ENCODE measurements around the gene CLRN3.

CLRN3 gene

DNA sequence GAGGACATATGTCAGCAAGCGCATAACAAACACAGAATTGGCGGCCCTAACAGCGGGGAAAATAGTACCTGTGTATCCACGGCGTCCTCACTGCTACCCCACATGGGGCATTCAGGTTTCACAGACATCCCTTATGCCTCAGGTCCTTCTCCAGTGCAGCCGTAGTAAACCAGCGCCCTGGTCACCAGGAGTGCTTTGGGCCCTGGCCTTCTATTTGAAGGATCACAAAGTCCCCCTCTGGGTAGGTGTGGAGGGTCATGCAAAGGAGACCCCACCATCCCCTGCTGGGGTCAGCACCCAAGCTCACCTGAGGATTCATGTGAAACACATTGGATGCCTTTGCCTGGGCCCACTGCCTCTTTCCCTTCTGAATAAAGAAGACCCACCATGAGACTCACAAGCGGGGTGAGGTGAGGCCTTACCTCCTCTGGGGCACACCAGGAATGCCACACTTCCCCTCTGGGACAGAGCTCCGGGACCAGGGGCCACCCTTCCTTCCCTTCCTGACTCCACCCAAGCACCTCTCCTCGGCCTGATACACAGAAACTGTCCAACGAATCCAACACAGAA is 18.8 kb downstream of the CLRN3 start:
- POLR2A ChIA-PET (ENCODE audit: low non-redundant PET): no interaction called here
- no peak for DNase-seq (ENCODE audit: low spot score)
- H3K27ac ChIP-seq: no peak overlapping the region
- CTCF ChIA-PET: interaction anchor here (0.6 kb wide), 1 partner anchor 15 kb away, joined by 4 read pairs; no protein-coding TSS in a partner anchor
- TF ChIP-seq, protein P1, sequence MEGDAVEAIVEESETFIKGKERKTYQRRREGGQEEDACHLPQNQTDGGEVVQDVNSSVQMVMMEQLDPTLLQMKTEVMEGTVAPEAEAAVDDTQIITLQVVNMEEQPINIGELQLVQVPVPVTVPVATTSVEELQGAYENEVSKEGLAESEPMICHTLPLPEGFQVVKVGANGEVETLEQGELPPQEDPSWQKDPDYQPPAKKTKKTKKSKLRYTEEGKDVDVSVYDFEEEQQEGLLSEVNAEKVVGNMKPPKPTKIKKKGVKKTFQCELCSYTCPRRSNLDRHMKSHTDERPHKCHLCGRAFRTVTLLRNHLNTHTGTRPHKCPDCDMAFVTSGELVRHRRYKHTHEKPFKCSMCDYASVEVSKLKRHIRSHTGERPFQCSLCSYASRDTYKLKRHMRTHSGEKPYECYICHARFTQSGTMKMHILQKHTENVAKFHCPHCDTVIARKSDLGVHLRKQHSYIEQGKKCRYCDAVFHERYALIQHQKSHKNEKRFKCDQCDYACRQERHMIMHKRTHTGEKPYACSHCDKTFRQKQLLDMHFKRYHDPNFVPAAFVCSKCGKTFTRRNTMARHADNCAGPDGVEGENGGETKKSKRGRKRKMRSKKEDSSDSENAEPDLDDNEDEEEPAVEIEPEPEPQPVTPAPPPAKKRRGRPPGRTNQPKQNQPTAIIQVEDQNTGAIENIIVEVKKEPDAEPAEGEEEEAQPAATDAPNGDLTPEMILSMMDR (conservative IDR thresholded peaks at IDR 0.05; ENCODE audit: low read depth): no peak

DNA sequence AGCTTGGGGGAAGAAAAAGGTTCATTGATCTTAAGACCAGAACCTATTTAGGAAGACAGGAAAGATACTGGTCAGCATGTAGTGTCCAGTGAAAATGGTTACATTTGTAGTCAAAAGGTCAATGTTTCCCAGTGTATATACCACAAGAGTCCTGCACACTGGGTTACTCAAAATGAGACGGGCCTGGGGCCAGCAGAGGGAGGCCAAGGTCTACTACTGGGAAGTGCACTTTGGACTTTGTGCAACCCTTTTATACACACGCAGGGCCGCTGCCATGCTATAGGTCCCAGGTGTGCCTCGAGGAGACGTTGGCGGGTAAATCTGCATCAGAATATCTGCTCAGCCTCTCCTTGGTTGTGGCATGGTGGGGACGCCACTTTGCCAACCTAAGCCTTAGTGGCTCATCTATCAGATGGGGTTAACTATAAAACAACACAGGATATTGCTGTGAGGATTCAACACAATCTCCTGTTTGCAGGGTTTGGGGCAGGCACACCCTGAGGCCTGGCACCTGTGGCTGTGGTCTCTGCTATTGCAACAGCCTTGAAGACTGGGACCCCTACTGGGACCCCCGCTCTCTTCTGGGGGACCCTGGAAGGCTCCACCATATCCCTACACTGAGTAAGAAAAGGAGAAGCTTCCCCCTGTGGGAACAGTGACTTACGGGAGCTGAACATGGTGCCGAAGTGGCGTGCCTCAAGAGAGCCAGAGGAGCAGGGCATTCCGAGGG is 19.7 kb downstream of the CLRN3 start:
- H3K27ac ChIP-seq: no peak overlapping the region
- DNase-seq (ENCODE audit: low spot score): no peak
- POLR2A ChIA-PET (ENCODE audit: low non-redundant PET): no interaction called here
- TF ChIP-seq, protein P1 (conservative IDR thresholded peaks at IDR 0.05; ENCODE audit: low read depth): no peak
- CTCF ChIA-PET: interaction anchor here (0.6 kb wide), 1 partner anchor 16 kb away, joined by 4 read pairs; no protein-coding TSS in a partner anchor

DNA sequence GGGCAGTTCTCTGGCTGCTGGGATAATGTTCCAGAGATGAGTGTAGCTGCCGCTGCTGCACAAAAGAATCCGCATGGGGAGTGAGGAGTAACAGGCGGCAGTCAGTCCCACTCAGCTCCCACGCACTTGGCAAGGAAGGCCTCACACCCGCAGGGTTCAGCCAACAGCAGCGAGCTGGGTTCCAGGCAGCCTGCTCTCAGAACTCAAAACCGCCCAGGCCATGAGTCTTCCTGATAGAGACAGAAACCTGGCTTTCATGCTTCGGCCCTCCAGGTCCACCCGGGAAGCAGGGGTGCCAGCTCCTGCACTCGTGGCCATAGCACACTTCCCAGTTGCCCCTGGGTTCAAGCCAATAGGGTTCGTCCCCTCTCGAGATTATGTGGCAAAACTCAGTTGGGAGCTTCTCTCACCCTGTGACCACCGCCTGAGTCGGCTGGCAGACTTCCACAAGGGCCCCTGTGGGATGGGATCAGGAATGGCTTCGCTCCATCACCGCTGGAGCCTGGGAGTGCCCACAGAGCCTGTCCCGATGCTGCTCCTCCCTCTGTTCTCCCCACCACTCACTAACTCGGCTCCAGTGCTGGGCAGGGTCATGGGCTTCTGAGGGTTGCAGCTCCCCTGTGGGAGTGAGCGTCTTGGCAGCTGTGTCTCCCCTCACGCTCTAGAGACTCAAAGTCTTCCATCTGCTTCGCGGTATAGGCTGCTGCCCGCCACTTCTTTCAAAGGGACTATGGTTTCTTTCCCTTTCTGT is 20.6 kb downstream of the CLRN3 start:
- ChIA-PET CTCF (no interaction called here), POLR2A (ENCODE audit: low non-redundant PET) (no interaction called here)
- H3K27ac ChIP-seq: no peak overlapping the region
- DNase-seq (ENCODE audit: low spot score): no peak
- TF ChIP-seq, protein P1 (conservative IDR thresholded peaks at IDR 0.05; ENCODE audit: low read depth): no peak

DNA sequence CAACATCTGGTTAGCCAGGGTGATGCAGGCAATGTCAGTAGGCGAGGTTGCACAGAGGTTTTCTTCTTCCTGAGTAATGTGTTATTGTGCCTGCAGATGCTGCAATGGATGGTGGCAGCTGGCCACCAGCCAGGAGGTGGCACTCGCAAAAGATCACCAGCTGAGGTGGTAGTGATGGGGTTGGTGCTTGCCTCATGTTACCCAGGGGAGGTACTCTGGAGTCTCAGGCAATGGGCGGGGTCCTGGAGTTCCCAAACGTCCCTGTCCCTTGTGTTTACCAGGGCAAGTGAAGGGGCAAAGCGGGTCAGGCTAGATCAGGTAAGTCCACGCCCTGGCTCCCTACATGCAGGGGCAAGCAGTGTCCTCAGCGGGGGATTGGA is 21.1 kb downstream of the CLRN3 start:
- no peak overlapping the region for H3K27ac ChIP-seq
- TF ChIP-seq, protein P1 (conservative IDR thresholded peaks at IDR 0.05; ENCODE audit: low read depth): no peak
- ChIA-PET CTCF (no interaction called here), POLR2A (ENCODE audit: low non-redundant PET) (no interaction called here)
- DNase-seq (ENCODE audit: low spot score): no peak

DNA sequence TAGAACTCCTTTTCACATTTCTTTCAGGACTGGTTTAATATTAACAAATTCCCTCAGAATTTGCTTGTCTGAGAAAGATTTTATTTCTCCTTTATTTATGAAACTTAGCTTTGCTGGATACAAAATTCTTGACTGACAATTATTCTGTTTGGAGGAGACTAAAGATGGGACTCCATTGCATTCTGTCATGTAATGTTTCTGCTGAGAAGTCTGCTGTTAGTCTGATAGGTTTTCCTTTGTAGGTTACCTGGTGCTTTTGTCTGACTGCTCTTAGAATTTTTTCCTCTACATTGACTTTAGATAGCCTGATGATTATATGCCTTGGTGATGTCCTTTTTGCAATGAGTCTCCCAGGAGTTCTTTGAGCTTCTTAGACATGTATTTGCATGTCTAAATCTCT is 23.4 kb downstream of the CLRN3 start:
- TF ChIP-seq, protein P1 (conservative IDR thresholded peaks at IDR 0.05; ENCODE audit: low read depth): no peak
- CTCF ChIA-PET: interaction anchor here (2.7 kb wide), 1 partner anchor 15 kb away, joined by 9 read pairs; no protein-coding TSS in a partner anchor

DNA sequence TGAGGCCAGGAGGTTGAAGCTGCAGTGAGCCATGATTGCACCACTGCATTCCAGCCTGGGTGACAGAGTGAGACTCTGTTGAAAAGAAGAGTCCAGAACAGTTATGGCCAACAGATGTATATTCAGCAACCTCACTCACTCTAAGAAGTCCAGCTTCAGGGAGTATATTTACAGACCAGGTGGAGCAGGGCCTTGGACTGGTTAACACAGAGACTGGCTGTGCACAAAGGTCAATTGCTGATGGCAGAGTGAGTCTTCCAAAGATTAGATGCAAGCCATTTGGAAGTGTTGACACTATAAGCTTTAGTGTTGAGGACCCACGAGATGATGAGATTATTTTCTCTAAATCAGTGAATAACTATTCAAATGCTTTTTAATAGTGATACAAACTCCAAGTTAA is 24.9 kb downstream of the CLRN3 start:
- CTCF ChIA-PET: interaction anchor here (0.6 to 2.7 kb wide), 2 partner anchors 14 to 33 kb away, joined by 3 to 9 read pairs; no protein-coding TSS in a partner anchor
- DNase-seq (ENCODE audit: low spot score): no peak
- TF ChIP-seq, protein P1 (conservative IDR thresholded peaks at IDR 0.05; ENCODE audit: low read depth): no peak
- no peak overlapping the region for H3K27ac ChIP-seq
- POLR2A ChIA-PET (ENCODE audit: low non-redundant PET): no interaction called here

More for the DNA sequence above, 23.4 kb downstream of the CLRN3 start:
- POLR2A ChIA-PET (ENCODE audit: low non-redundant PET): no interaction called here
- no peak overlapping the region for H3K27ac ChIP-seq
- no peak for DNase-seq (ENCODE audit: low spot score)

Data from RWPE1 (cell line).